Activated naive CD4-positive, alpha-beta T cell treated with Interleukin-2 at 50 U/mL for 16 hours (primary cell): ENCODE measurements around the gene SLC25A34.

Source experiments
- DNase-seq: peaks from one replicate; pipeline ENCODE4 v3.0.0-alpha.2; 2020

SLC25A34 gene

GRCh38 chr1:15714406-15715136, 21.5 kb upstream of the SLC25A34 start:
- DNase-seq = no peak

- DNase-seq = no peak
Observed at GRCh38 chr1:15717418-15718125, 18.5 kb upstream of the SLC25A34 start.

GRCh38 chr1:15718199-15718601, 17.9 kb upstream of the SLC25A34 start:
- DNase-seq = no peak

GRCh38 chr1:15719381-15720120, 16.5 kb upstream of the SLC25A34 start:
- no peak for DNase-seq

- no peak for DNase-seq
Observed at GRCh38 chr1:15720861-15721260, 15.2 kb upstream of the SLC25A34 start.

- DNase-seq = no peak
Observed at GRCh38 chr1:15722411-15722810, 13.6 kb upstream of the SLC25A34 start.

- no peak for DNase-seq
Observed at GRCh38 chr1:15722836-15723532, 13.1 kb upstream of the SLC25A34 start.

GRCh38 chr1:15723631-15724246, 12.3 kb upstream of the SLC25A34 start:
- DNase-seq = no peak

- no peak for DNase-seq
Observed at GRCh38 chr1:15724949-15725880, 10.8 kb upstream of the SLC25A34 start.

- no peak for DNase-seq
Observed at GRCh38 chr1:15726508-15726907, 9.6 kb upstream of the SLC25A34 start.

GRCh38 chr1:15727021-15727420, 9.0 kb upstream of the SLC25A34 start:
- DNase-seq = no peak

- no peak for DNase-seq
Observed at GRCh38 chr1:15727424-15727823, 8.6 kb upstream of the SLC25A34 start.

- DNase-seq = no peak
Observed at GRCh38 chr1:15727866-15728534, 8.1 kb upstream of the SLC25A34 start.

GRCh38 chr1:15728937-15729657, 7.0 kb upstream of the SLC25A34 start:
- no peak for DNase-seq

GRCh38 chr1:15730423-15730822, 5.6 kb upstream of the SLC25A34 start:
- DNase-seq = no peak

GRCh38 chr1:15730936-15731335, 5.1 kb upstream of the SLC25A34 start:
- no peak for DNase-seq

GRCh38 chr1:15731735-15732685, 4.0 kb upstream of the SLC25A34 start:
- no peak for DNase-seq

GRCh38 chr1:15732686-15733081, 3.4 kb upstream of the SLC25A34 start:
- no peak for DNase-seq

GRCh38 chr1:15733218-15733725, 2.8 kb upstream of the SLC25A34 start:
- no peak for DNase-seq
